HG03439 (cell line): ENCODE data around the gene QKI.

Experiments
- ATAC-seq: cut with Tn5 transposase; IDR thresholded peaks from one replicate; pipeline ENCODE4 v1.9.1; 2021; ENCODE audit warnings: mild to moderate bottlenecking, moderate library complexity; ENCODE audit not compliant: unreplicated experiment

QKI gene

DNA sequence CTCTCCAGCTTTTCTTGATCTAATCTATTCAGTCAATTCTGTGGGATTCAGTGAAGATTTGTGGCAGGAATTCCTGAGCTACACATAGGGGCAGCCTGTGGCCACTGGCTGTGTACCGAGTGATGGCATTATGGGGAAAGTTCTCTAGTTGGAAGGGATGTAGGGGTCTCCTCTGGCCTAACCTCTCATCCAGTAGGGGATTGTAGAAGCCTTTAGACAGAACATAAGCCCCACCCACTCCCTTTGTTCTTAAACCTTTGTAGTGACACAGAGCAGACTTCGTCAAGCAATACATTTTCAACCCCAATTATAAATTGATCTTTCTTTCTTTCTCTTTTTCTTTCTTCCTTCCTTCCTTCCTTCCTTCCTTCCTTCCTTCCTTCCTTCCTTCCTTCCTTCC lies 188.9 kb downstream of the QKI start:
- ATAC-seq: no peak

DNA sequence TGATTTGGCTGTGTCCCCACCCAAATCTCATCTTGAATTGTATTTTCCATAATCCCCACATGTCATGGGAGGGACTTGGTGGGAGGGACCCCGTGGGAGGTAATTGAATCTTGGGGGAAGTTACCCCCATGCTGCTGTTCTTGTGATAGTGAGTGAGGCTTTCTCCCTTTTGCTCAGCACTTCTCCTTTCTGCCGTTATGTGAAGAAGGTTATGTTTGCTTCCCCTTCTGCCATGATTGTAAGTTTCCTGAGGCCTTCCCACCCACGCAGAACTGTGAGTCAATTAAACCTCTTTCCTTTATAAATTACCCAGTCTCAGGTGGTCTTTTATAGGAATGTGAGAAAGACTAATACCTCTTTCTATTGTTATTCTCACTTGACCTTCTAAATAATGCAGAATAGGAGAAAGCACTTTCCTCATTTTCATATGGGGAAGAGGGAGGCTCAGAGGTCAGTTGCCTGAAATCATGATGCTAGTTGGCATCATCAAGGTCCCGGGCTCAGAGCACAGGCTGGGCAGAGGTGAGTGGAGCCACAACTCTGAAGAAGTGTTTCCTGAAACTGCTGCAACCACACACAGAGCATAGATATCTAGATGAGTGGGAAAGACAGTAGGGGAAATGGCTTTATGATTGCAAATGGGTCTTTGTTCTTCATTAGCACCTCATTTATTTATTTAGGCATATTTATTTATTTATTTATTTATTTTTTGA lies 191.0 kb downstream of the QKI start:
- no peak for ATAC-seq

DNA sequence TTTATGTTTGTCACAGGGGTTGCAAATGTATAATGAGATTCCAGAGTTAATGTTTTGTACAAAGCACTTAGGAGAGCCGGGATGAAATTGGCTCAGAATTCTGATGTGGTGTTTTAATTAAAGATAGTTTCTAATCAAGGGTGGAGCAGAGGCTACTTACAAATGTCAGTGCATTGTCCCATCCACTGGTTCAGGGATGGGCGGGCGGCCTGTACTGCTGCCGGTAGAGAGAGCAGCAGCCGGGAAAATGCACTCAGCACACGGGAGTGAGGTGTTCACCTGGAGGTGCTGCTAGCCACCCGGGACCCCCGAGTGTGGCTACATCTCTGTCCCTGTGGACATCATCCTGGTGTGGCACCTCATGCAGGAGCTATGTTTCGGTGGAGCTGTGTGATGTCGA lies 193.3 kb downstream of the QKI start:
- no peak for ATAC-seq

DNA sequence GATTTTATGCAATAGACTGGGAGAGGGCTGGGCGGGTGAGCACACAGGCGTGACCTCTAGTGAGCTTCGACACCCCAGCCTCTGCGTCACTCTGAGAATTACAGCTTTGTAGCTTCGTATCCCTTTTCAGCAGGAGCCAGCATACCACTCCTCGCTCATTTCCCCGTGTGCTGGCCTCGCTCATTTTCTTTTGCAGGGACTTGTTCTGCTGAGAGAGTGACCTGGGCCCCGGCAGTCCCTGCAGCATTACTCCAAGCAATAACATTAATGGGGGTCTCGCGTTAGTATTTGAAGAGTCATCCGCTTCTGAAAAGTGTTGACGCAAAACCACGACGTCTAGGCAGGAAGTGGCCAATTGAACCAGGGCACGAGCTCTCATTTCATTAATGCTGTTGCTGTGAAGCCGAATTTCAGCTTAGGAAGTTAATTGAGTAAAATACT lies 193.7 kb downstream of the QKI start:
- no peak for ATAC-seq

DNA sequence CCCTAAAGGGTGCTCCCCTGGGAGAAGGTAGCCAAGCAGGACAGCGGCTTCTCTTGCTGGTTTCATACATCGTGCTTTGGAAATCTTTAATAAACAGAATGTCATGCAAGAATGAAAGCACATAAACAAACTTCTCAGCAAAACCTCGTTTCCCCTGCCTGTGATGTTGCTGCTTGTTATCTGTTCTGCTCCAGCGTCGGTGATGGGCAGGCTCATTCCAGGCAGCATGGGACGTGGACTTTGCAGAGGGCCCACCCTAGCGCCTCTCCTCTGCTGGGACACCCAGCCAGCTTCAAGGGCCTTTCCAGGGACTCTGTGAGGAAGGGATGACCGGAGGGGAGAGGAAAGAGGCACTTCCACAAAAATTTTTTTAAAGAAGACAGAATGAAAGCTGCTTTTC lies 197.7 kb downstream of the QKI start:
- ATAC-seq: no peak

DNA sequence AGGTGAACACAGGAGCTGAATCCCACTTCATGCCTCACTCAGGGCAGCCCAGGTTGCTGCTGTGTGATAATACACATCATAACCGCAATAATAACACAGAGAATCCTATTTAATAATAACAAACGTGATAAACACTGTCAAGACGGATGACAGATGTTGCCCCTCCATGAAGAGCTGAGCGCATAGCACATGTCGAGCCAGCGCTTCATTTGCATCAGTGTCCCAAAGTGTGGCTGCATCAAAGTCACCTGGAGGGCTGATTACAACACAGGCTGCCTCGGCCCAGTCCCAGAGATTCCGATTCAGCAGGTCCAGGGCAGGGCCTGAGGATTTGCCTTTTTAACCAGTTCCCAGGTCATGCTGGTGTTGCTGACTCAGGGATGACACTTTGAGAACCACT lies 198.5 kb downstream of the QKI start:
- ATAC-seq: no peak

DNA sequence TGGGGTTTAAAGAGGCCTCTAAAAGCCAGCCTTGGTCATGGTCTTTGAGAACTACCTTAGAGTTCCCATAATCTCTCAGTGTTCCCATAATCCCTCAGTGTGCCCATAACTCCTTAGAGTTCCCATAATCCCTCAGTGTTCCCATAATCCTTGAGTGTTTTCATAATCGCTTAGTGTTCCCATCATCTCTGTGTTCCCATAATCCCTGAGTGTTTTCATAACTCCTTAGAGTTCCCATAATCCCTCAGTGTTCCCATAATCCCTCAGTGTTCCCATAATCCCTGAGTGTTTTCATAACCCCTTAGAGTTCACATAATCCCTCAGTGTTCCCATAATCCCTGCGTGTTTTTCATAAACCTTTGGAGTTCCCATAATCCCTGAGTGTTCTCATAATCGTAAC lies 199.2 kb downstream of the QKI start:
- ATAC-seq: no peak

DNA sequence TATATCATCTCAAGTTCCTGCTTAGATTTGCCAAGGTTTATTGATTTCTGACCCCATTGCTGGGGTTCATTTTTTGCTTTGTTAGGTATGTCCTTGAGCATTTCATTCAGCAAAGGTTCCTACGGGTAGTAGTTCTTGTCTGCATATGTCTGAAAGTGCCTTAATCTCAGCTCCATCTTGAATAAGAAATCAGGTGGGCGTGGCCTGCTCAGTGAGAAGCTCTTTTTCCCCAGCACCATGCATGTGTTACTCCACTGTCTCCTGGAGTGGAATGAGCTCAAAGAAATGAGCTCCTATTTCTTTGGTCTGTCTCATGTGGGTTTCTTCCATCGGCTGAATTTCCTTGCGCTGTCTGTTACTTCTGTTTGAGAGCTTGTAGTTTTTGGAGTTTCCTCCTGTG lies 201.9 kb downstream of the QKI start:
- no peak for ATAC-seq

DNA sequence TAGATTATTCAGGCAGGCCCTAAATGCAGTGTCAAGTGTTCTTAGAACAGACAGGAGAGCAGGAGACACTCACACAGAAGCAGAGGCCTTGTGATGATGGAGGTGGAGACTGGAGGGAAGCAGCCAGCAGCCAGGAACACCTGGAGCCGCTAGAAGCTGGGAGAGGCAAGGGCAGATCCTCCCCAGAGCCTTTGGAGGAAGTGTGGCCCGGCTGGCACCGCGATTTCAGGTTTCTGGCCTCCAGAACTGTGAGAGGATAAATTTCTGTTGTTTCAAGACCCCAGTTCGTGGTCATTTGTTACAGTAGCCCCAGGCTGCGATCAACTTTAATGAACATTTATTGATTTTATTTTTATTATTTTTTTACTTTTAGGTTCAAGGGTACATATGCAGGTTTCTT lies 203.0 kb downstream of the QKI start:
- no peak for ATAC-seq

DNA sequence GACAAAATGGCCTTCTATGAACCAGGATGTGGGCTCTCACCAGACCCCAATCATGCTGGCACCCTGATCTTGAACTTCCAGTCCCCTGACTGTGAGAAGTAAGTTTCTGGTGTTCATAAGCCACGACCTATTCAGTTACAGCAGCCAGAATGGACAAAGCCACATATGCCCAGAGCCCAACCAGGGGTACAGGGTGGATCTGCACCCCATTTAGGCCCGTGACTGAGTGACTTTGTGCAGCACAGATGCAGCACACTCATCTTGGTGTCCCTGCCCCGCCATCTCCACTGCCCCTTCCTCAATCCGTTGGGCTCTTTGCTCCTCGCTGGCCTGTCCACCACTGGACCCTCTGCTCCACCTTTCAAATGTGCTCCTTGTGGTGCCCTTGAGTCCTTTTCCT lies 205.6 kb downstream of the QKI start:
- no peak for ATAC-seq

DNA sequence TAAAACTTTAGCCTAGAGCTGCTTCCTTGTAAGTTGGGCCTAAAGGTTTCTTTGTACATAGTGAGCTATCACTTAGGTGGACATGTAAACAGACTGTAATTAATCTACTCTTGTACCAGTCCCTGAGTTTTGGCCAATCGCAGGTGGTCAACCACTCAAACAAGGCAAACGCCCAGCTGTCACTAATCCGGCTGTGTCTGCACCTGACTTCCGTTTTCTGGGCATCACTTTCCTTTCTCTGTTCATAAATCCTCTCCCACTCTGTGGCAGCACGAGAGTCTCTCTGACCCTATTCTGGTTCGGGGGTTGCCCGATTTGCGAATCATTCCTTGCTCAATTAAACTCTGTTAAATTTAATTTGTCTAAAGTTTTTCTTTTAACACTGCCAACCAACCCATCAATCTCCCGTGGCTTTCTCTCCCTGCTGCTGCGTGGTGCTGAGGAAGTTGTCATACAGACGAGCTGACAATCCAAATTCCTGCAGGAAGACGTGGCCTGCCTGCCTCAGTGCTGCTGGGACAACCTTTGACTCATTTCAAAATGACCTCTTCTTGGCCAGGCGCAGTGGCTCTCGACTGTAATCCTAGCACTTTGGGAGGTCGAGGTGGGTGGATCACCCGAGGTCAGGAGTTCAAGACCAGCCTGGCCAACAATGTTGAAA lies 206.3 kb downstream of the QKI start:
- no peak for ATAC-seq

DNA sequence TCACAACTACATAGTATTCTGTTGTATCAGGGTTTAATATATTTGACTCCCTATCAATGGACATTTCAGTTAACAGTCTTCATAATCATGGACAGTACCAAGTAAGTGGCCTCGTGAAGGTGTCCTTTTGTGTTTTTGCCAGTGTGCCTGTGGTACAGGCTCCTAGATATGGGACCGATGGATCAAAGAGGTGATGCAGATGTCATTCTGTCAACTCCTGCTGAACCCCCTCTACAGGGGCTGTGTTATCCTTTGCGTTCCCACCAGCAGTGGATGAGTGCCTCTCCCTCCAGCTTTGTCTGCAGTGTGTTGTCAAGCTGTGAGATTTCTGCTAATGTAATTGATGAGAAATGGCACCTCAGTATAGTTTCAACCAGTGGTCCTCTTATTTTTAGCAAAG lies 210.7 kb downstream of the QKI start:
- ATAC-seq: no peak

DNA sequence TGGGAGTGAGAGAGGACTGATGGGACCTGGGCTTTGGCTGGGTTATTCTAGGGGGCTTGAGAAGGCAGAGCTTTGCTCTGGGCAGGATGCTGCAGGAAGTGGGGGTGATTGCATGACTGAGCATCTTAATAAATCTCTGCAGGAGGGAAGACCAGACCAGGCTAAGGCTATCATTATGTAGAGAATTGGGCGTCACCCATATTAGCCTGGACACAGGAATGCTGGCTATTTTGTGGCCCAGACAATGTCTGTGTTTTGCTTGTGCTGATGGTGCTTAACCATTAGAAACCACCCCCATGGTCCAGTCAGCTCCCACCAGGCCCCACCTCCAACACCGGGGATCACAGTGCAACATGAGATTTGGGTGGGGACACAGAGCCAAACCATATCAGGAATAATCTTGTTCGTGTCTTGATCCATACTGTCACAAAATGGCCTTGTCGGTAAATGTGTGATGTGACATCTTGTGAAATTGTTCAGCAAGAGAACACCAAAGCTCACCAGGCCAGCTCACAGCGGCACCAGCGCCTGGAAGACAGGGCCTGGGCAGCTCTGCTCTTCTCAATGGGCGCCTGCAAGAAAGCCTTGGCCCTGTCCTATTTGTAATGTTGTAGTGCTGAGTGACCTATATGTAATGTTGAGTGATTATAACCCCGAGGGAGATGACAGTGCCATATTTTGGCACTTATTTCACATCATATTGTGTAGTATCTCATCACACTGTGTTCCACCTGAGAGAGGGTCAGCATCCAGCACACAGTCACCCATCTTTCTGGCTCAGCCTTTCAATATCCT lies 211.8 kb downstream of the QKI start:
- no peak for ATAC-seq

DNA sequence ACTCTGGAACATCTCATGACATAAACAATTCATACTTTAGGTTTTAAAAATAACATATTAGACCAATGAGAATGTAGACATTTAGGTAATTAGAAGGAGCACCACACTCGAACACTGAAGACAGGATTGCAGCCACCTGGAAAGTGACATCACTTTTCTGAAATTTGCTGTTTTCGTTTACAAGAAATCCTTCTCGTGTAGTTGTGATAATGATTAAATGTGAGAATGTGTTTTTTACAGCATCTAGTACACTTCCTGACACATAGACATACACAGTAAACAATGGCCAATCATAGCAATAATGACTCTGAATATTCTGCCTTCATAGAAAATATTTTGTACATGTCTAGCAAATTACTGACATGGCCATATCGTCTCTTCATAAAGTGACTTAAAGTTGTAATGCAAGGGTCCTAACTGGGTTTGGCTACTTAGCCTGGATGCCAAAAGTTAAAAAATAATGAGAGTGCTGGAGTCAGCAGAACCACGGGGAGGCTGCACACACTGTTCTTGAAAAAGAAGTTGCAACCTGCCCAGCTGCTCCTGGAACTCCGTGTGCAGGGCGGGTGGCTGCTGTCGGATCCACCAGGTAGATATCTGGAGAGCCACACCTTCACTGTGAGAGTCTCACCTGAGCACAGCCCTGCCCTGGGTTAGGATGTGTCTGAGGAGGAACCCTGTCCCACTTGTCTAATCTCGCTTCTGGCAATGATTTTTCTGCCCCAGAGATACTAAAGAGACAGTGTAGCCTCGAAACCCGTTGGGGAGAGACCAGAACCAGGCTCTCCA lies 212.9 kb downstream of the QKI start:
- no peak for ATAC-seq
